ENCODE data around the gene GGA1.

GGA1 gene

DNA sequence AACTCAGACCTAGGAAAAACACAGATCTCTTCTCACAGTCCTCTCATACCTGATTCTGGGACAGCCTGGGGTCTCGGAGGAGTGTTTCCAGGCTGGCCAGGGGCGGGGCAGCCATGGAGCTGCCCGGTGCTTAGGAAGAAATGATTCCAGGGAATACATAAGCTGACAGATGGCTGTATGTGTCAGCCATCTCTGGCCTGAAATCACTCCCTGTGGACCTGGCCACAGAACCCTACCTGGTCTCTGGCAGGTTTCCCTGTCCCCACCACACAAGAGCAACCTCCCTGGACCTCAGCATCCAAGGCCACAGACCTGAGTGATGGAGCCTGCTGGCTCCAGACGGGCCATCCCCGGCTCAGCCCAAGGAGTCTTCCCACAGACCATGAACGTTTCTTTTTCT lies 10.0 kb downstream of the GGA1 start:
- no peak for DNase-seq (ENCODE audit: low read depth, low spot score)
- H3K4me3 ChIP-seq (ENCODE audit: low read depth, low read length): no peak overlapping the region
- POLR2A ChIA-PET: no interaction called here
- TF ChIP-seq, protein P1, sequence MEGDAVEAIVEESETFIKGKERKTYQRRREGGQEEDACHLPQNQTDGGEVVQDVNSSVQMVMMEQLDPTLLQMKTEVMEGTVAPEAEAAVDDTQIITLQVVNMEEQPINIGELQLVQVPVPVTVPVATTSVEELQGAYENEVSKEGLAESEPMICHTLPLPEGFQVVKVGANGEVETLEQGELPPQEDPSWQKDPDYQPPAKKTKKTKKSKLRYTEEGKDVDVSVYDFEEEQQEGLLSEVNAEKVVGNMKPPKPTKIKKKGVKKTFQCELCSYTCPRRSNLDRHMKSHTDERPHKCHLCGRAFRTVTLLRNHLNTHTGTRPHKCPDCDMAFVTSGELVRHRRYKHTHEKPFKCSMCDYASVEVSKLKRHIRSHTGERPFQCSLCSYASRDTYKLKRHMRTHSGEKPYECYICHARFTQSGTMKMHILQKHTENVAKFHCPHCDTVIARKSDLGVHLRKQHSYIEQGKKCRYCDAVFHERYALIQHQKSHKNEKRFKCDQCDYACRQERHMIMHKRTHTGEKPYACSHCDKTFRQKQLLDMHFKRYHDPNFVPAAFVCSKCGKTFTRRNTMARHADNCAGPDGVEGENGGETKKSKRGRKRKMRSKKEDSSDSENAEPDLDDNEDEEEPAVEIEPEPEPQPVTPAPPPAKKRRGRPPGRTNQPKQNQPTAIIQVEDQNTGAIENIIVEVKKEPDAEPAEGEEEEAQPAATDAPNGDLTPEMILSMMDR (IDR thresholded peaks at IDR 0.05; ENCODE audit: insufficient read depth, low read length, missing control alignments): no peak
- CTCF ChIA-PET: interaction anchor here (1.3 to 29.4 kb wide), 6 partner anchors 12 to 74 kb away, joined by 3 to 454 read pairs (median 6); partner anchors contain the start of genes NOL12 and SH3BP1

- no peak for DNase-seq (ENCODE audit: low read depth, low spot score)
- ChIA-PET CTCF (interaction anchor here (0.8 to 29.4 kb wide), 12 partner anchors 9 to 174 kb away, joined by 3 to 454 read pairs (median 6); partner anchors contain the start of gene SH3BP1), POLR2A (no interaction called here)
- no peak overlapping the region for H3K4me3 ChIP-seq (ENCODE audit: low read depth, low read length)
- TF ChIP-seq, protein P1 (IDR thresholded peaks at IDR 0.05; ENCODE audit: insufficient read depth, low read length, missing control alignments): no peak
Observed at GRCh38 chr22:37619991-37620390, 11.4 kb downstream of the GGA1 start.

DNA sequence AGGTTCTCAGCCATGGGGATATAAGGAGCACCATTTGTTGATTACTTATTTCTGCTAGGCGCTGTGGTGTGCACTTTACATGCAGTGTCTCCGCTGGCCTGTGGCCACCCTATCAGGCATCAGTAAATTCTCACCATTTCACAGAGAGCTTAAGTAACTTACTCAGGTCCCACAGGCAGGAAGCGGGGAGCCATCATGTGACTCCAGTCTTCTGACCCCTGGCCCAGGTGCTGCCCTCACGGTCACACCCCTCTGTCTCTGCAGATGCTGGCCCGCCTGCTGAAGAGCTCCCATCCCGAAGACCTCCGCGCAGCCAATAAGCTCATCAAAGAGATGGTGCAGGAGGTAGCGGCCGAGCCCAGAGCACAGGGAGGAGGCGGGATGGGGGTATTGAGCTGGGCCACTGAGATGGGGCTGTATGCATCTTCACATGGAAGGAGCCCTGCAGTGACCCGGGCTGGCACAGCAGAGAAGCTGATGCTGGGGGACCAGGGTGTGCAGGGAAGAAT lies 12.8 kb downstream of the GGA1 start:
- CTCF ChIA-PET: interaction anchor here (1.2 to 29.4 kb wide), 8 partner anchors 7 to 196 kb away, joined by 3 to 454 read pairs (median 10); partner anchors contain the start of genes GGA1, LGALS1 and SH3BP1
- no peak overlapping the region for H3K4me3 ChIP-seq (ENCODE audit: low read depth, low read length)
- DNase-seq (ENCODE audit: low read depth, low spot score): no peak
- TF ChIP-seq, protein P1 (IDR thresholded peaks at IDR 0.05; ENCODE audit: insufficient read depth, low read length, missing control alignments): no peak
- POLR2A ChIA-PET: no interaction called here

DNA sequence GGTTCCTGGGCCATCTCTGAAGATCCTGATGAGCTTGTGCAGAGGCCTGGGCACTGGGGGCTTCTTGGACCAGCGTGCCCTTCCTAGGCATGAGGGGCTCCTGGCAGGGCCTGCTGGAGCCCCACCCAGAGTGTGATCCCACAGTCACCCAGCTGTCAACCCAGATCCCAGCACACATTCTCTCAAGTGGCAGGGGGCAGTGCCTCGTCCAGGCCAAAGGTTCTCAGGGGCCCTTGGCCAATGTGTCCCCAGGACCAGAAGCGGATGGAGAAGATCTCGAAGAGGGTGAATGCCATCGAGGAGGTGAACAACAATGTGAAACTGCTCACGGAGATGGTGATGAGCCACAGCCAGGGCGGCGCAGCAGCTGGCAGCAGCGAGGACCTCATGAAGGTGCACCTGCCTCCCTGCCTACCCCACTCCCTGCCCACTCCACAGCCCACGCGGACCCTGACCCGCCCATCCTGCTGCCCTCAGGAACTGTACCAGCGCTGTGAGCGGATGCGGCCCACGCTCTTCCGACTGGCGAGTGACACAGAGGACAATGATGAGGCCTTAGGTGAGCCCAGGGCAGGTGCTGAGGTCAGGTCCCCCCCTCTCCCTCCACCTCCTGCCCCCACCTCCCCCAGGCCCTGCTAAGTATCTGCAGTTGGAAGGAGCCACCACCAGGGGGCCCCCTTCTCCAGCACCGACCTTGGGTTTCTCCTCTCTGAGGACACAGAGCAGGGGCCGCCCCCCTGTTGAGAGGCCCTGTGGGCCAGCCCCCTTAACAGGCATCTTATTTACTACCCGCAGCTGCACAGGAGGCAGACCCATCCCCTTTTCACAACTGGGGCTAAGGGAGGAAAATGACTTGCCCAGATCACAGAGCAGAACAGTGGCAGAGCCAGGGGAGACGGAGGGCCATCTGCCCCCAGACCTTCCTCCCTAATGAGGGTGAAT lies 14.7 kb downstream of the GGA1 start:
- TF ChIP-seq, protein P1 (IDR thresholded peaks at IDR 0.05; ENCODE audit: insufficient read depth, low read length, missing control alignments): peak; percentile 88
- no peak overlapping the region for H3K4me3 ChIP-seq (ENCODE audit: low read depth, low read length)
- CTCF ChIA-PET: interaction anchor here (1.0 to 29.4 kb wide), 11 partner anchors 9 to 168 kb away, joined by 3 to 454 read pairs (median 6); partner anchors contain the start of genes LGALS1, NOL12 and SH3BP1
- POLR2A ChIA-PET: no interaction called here
- DNase-seq (ENCODE audit: low read depth, low spot score): no peak

GRCh38 chr22:37624017-37624365 lies 15.4 kb downstream of the GGA1 start:
- CTCF ChIA-PET: interaction anchor here (1.0 to 29.4 kb wide), 9 partner anchors 10 to 168 kb away, joined by 3 to 454 read pairs (median 10); partner anchors contain the start of genes NOL12 and SH3BP1
- POLR2A ChIA-PET: no interaction called here
- TF ChIP-seq, protein P1 (IDR thresholded peaks at IDR 0.05; ENCODE audit: insufficient read depth, low read length, missing control alignments): no peak
- no peak for DNase-seq (ENCODE audit: low read depth, low spot score)
- H3K4me3 ChIP-seq (ENCODE audit: low read depth, low read length): no peak overlapping the region

GRCh38 chr22:37624876-37625275 lies 16.2 kb downstream of the GGA1 start:
- H3K4me3 ChIP-seq (ENCODE audit: low read depth, low read length): no peak overlapping the region
- no peak for DNase-seq (ENCODE audit: low read depth, low spot score)
- TF ChIP-seq, protein P1 (IDR thresholded peaks at IDR 0.05; ENCODE audit: insufficient read depth, low read length, missing control alignments): no peak
- POLR2A ChIA-PET: interaction anchor here (1.8 kb wide), 1 partner anchor 56 kb away, joined by 5 read pairs; no protein-coding TSS in a partner anchor
- CTCF ChIA-PET: interaction anchor here (0.9 to 29.4 kb wide), 11 partner anchors 9 to 193 kb away, joined by 3 to 454 read pairs (median 6); partner anchors contain the start of gene SH3BP1

All from AG04449 (cell line).